GM10266 (cell line): ENCODE results near the gene BNIPL.

ENCODE experiments used
- DNase-seq: peaks from one replicate; pipeline ENCODE4 v3.0.0; 2012; ENCODE audit errors: extremely low spot score
- TF ChIP-seq, protein P1 (sequence below): IDR thresholded peaks from 2 replicates; pipeline ENCODE4 v1.5.1; 2012; ENCODE audit warnings: mild to moderate bottlenecking, low read depth; ENCODE audit not compliant: control insufficient read depth, insufficient read depth; ENCODE audit errors: missing control alignments

Gene BNIPL

GRCh38 chr1:151026460-151026859 is 9.9 kb upstream of the BNIPL start:
- TF ChIP-seq, protein P1, sequence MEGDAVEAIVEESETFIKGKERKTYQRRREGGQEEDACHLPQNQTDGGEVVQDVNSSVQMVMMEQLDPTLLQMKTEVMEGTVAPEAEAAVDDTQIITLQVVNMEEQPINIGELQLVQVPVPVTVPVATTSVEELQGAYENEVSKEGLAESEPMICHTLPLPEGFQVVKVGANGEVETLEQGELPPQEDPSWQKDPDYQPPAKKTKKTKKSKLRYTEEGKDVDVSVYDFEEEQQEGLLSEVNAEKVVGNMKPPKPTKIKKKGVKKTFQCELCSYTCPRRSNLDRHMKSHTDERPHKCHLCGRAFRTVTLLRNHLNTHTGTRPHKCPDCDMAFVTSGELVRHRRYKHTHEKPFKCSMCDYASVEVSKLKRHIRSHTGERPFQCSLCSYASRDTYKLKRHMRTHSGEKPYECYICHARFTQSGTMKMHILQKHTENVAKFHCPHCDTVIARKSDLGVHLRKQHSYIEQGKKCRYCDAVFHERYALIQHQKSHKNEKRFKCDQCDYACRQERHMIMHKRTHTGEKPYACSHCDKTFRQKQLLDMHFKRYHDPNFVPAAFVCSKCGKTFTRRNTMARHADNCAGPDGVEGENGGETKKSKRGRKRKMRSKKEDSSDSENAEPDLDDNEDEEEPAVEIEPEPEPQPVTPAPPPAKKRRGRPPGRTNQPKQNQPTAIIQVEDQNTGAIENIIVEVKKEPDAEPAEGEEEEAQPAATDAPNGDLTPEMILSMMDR = no peak
- no peak for DNase-seq

DNA sequence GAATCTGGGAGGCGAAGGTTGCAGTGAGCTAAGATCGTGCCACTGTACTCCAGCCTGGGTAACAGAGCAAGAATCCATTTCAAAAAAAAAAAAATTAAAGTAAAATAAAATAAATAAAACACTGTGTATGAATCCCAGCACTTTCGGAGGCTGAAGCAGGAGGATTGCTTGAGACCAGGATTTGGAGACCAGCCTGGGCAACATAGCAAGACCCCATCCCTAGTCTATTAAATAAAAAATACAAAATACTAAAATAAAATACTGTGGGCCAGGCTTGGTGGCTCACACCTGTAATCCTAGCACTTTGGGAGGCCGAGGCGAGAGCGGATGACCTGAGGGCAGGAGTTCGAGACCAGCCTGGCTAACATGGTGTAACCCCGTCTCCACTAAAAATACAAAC is 4.2 kb upstream of the BNIPL start:
- TF ChIP-seq, protein P1 = no peak
- DNase-seq = no peak

GRCh38 chr1:151035167-151035566 is 1.2 kb upstream of the BNIPL start:
- TF ChIP-seq, protein P1 = no peak
- DNase-seq = no peak

- TF ChIP-seq, protein P1 = no peak
These were observed 646 bp downstream of the BNIPL start for GRCh38 chr1:151037032-151037431.

DNA sequence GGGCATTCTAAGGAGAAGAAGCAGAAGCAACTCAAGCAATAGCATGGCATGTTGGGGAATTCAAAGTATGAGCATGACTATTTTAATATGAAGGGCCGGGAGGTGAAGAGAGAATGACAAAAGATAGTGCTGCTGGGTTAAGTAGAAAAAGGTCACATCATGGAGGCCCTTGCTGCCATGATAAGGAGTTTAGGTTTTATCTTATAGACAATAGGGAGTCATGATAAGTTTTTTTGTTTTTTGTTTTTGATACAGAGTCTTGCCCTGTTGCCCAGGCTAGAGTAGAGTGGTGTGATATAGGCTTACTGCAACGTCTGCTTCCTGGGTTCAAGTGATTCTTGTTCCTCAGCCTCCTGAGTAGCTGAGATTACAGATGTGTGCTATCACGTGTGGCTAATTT is 3.1 kb downstream of the BNIPL start:
- DNase-seq = no peak
- TF ChIP-seq, protein P1 = no peak

More at GRCh38 chr1:151037032-151037431, 646 bp downstream of the BNIPL start:
- no peak for DNase-seq

DNA sequence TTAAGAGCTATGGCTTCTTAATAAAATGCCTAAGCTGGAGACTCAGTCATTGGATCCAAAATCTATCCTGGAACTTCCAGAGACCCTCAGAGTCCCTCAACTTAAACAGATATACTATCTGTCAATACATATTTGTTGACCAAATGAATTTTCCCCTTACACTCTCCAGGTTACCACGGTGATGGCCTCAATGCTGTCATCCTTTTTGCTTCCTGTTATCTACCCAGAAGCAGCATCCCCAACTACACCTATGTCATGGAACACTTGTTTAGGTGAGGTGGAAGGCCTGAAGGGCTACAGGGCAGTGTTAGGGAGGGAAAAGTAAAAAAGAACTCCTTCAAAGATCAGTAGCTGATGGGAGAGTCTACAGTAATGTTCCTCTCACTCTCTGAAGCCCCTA is 6.8 kb downstream of the BNIPL start:
- TF ChIP-seq, protein P1 = no peak
- no peak for DNase-seq

- TF ChIP-seq, protein P1 = no peak
- DNase-seq = peak; percentile 84
These were observed 11.2 kb downstream of the BNIPL start, which contains the start of gene C1orf56 for GRCh38 chr1:151047591-151047924. Gene C1orf56, plus strand, starts transcription at chr1:151047751. Its CDS starts 97 bp downstream, at chr1:151047848.
